ENCODE results near the gene KCNQ5.
"Not testable (repeated sequence)": the region's sequence is repeated elsewhere in the genome, so short reads cannot be mapped to it uniquely, and the experiment has no call there.

The KCNQ5 gene

DNA sequence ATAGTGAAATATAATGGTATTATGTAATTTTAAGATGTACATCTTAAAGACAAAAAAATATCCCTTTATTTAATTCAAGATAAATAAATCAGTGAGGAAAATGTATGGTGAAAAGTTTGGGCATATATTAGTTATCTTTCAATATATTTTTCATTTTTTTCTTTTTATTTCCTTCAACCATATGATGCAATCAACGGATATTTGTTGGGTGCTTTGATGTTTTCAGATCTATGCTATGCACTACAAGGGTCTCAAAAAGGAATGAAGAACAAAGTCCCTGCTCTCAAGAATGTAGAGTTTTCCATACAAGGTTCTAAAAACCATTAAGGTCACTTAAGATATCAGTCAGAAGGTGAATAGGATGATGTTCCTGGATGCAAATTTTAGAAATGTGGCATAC, 345.5 kb downstream of the KCNQ5 start:
- no peak for DNase-seq

DNA sequence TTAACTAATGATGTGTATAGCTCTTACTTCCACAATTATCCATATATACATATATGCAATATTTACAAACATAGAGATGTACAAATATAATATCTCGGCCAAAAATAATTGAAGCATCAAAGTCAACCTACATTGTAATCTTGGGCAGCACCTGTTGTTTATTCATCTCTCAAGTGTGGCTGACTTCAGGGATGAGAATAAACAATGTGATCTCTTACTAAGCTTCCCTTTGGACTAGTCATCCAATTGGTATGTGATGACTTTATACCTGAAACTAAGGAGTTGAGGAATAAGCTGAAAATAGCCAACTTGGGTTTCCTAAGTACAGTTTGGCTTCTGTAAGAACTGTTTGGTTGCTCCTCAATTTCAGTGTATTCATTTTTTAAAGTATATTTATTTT, 346.8 kb downstream of the KCNQ5 start:
- no peak for DNase-seq

DNA sequence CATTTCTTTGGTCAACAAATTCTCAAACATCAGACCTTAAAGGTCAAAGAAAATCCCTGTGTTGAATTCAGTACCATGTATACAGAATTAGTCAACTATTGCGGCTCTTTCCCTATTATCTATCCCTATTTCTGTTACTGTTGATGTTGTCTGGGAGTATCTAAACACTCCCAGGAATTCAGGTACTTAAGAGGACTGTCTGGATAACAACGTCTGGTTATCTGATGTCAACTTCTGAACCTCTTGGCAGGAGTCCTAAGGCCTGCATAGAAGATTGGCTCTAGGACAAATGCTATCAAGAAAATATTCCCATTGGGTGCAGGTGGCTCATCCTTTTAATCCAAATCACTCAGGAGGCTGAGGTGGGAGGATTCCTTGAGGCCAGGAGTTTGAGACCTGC, 347.8 kb downstream of the KCNQ5 start:
- no peak for DNase-seq

DNA sequence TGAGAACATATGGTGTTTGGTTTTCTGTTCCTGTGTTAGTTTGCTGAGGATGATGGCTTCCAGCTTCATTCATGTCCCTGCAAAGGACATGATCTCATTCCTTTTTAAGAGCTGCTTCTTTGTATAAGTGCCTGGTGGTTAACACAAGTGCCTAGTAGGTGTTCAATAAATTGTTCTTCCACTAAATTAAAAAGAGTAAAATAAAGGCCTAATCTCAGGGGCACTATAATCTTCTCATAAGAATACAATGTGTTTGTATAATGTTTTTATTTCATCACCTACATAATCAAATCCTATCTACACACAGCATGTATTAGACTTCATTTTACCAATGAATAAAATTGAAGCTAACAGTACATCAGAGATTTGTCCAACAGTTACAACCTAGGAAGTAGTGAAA, 350.7 kb downstream of the KCNQ5 start:
- DNase-seq: peak; percentile 2

DNA sequence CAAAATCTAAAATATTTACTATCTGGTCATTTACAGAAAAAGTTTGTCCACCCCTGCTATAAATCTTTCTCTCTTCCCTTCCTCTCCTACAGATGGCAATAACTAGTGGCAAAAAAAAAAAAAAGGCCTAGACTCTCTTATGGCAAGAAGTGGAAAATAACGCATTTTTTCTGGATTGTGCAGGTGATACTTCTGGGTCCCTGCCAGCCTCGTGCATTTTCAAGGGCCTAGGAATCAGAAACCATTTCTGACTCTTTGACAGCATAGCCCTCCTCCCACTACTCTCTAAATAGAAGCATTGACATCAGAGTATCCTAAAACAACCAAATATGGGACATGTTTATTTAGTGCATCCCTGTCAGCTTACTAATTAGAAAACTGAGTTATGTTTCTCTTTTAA, 352.4 kb downstream of the KCNQ5 start:
- DNase-seq: peak; percentile 41

DNA sequence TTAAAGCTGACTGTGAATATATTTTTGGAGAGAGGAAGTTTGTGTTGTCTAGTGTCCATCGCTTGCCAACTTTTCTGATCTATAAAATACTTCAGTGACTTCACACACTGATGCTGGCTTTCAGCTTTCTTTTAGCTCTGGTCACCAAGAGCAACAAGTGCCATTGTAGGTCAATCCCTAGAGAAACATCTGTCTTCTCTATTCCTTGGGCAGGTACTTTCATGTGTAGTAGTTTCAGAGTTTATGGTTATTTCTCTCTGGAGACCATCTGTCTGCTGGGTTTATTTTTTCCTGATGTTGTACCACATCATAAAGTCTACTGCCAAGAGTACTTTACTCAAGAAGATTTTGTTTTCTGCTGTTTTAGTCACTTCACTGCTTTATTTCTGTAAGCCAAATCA, 353.5 kb downstream of the KCNQ5 start:
- DNase-seq: no peak

DNA sequence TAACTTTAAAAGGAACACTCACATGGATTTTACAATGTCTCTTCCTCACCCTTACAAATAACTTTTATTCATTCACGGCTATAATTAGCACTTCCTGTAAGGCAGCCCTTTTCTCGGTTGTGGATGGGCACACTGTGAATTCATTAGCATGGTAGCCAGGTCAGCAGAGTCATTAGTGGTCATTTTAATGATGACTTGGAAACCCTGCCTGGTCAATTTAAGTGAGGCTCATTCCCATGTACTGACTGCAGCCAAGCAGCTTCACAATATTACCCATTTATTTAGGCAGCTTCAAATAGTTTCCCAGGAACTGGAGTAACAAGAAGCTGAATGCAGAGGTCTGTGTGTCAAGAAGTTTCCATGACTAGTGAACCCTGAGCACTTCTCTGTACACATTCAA, 354.6 kb downstream of the KCNQ5 start:
- no peak for DNase-seq

DNA sequence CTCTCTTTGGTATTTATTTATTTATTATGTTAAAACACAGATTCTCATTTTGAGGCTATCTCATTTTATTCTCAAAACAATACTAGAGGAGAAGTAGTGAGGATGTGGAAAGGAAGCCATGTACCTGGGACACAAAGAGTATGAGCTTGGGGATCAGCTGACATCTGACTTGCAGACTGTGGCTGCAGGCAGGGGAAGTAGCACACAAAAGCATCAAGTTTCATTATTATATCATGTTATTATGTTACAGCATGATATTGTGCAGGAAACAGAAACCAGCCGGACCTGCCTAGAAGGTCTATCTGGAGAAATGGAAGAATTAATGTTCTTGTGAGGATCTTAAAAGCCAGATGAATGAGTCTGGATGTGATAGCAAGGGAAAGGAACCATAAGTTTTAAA, 355.2 kb downstream of the KCNQ5 start:
- no peak for DNase-seq

DNA sequence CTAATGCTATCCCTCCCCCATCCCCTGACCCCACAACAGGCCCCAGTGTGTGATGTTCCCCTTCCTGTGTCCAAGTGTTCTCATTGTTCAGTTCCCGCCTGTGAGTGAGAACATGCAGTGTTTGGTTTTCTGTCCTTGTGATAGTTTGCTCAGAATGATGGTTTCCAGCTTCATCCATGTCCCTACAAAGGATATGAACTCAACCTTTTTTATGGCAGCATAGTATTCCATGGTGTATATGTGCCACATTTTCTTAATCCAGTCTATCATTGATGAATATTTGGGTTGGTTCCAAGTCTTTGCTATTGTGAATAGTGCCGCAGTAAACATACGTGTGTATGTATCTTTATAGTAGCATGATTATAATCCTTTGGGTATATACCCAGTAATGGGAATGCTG, 356.9 kb downstream of the KCNQ5 start:
- DNase-seq: not testable (repeated sequence)

DNA sequence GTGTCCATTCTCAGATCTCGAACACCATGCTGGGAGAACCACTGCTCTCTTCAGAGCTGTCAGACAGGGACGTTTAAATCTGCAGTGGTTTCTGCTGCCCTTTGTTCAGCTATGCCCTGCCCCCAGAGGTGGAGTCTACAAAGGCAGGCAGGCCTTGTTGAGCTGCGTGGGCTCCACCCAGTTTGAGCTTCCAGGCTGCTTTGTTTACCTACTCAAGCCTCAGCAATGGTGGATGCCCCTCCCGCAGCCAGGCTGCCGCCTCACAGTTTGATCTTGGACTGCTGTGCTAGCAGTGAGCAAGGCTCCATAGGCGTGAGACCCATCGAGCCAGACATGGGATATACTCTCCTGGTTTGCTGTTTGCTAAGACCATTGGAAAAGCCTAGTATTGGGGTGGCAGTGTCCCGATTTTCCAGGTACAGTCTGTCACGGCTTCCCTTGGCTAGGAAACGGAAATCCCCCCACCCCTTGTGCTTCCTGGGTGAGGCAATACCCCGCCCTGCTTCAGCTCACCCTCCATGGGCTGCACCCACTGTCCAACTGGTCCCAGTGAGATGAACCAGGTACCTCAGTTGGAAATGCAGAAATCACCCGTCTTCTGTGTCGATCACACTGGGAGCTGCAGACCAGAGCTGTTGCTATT, 362.4 kb downstream of the KCNQ5 start:
- not testable (repeated sequence) for DNase-seq

DNA sequence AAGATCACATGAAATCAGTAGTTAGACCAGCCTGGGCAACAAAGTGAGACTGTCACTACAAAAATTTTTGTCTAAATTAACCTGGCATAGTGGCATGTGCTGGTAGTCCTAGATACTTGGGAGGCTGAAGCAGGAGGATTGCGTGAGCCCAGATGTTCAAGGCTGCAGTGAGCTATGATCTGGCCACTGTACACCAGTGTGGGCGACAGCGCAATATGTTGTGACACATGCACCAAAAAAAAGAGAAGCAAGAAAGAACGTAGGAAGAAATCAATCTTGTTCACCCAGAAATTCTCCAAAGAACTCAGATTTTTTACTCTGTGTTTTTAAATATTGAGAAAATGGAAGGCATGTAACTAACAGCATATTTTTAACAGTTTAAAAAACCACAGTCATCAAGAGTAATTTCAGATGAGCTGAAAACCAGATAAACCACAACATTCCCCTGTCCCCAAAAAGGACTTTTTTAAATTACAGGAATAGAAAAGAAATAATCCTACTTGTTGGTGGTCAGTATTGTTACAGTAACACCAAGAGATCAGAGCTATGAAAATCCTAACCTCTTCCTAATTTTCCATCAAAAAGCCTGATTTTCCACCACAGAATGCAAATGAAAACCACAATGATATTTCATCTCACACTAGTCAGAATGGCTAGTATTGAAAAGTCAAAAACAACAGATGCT, 363.3 kb downstream of the KCNQ5 start:
- DNase-seq: no peak

DNA sequence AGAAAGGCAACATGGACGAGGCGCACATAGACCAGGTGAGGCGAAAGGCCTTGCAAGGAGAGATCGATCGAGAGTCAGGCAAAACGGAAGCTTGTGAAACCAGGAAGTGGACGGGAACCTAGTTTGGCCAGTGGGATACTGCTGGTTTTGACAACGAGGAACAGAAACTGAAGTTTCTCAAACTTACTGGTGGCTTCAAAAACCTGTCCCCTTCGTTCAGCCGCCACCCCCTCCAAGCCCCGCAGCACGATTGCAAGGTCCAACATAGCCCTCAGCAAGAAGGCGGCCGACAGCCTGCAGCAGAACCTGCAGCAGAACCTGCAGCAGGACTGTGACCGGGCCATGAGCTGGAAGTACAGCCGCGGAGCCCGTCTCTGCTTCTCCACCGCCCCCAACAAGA, 365.4 kb downstream of the KCNQ5 start:
- no peak for DNase-seq

DNA sequence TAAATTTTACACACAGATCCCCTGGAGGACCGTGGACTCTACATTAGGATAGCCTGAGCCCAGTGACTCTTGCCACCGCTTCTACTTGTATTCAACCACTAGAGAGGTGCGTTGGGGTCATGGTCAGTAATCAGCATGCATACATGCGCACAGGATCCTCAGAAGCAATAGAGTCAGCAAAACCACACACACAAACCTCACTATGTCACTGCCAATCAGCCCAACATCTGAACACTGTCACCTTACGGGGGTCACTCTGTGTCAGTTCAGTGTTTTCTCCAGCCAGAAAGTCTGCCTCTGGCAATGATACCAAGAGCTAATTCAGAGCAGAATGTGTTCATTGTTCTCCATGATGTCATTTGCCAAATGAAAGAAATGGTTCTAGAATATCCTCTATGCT, 378.1 kb downstream of the KCNQ5 start:
- no peak for DNase-seq

DNA sequence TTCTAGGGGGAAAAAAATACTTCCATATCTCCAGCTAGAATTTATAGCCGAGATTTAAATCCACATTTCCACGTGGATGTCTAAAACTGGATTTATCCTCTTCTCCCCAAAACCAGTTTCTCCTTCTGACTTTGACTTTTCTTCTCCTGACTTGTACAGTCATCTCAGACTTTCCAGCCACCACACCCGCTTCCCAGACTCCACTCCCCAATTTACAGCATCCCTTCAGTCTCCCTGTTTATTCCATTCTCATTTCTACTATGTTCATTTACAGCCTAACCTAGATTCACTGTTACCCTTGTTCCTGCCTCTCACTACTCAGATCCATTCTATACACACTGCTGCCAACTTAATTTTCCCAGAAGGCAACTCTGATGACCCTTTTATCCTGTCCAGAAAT, 378.6 kb downstream of the KCNQ5 start:
- DNase-seq: no peak

DNA sequence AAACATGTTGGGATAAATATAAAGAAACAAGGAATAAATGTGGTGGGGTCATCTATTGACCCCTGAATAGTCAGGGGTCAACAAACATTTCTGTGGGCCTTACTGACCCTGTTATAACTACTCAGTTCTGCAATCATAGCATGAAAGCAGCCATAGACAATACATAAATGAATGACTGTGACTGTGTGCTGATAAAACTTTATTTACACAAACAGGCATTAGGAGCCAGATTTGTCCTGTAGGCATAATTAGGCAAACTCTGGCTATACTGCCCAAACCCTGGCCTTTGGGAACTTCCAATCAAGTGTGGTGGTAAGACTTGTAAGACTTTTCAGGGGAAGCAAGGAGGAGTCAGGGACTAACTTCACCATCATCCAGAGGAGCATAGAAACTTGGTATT, 380.7 kb downstream of the KCNQ5 start:
- DNase-seq: no peak

DNA sequence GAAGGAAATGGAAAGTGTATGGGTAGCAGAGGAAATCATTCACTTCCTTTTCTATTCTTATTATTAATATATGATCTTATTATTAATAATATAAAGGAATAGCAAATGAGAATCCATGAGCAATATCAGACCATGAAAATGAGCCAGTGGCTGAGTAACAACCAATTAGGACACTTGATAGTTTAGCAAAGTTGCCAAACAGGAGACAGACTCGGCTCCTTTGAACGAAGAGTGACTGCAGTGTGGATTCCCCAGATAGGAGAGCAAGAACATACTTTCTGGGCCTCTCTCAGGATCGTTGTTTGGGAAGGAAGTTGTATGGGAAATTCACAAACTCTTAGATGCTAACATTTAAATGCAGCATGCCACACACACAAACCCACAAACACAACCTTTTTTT, 381.4 kb downstream of the KCNQ5 start:
- no peak for DNase-seq

DNA sequence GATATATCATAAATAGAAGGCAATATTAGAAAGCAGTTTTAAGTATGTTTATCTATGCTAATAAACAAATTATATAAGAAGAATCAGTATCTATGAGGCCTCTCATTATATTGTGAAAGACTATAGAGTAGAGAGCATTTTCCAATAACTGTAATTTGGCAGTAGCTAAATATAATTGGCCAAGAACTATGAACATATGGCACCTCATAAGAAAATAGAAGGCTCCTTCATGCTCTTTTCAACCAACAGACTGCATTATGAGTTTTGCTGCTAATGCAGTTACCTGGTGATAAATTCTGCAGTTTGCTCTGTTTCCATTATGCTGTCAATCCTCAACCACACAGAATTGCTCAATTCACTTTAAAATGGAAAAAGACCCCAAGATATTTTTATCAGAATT, 382.4 kb downstream of the KCNQ5 start:
- no peak for DNase-seq

DNA sequence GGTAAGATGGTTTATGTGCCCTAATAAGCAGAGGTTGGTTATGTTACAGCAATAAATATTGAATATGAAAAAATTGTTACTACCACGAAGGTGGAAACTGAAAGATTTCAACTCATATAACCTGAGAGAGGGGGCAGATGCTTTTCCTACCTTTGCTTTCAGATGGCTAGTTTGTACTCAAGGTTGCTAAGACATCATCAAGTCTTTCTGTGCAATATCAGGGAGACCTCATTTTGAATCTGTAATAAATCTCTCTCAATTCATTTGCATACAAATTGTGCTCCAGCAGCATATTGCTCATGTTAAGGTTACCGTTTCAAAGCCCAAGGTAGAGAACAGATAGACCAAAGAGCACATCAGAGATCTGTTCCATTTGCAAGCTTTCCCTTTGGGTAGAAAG, 383.0 kb downstream of the KCNQ5 start:
- DNase-seq: no peak

DNA sequence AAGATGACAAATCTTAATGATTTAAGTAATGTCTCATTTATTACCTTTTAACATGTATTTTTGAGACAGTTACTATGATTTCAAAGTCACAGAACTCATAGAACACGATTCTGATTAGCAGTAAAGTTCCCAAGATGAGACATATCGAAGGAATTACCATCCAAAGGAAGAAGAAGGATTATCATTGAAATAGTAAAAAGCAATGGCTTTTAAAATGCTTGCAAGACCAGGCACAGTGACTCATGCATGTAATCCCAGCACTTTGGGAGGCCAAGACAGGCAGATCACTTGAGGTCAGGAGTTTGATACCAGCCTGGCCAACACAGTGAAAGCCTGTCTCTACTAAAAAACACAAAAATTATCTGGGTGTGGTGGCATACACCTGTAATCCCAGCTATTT, 384.3 kb downstream of the KCNQ5 start:
- no peak for DNase-seq

DNA sequence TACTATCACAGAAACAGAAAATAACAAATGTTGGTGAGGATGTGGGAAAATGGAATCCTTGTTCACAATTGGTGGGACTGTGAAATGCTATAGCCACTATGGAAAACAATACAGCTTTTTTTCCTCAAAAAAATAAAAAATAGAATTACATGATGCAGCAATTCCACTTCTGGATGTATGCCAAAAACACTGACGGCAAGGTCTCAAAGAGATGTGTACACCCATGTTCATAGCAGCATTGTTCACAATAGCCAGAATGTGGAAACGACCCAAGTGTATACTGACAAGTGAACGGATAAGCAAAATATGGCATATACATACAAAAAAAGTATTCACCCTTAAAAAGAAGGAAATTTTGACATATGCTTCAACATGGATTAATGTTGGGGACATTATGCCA, 390.1 kb downstream of the KCNQ5 start:
- no peak for DNase-seq

DNA sequence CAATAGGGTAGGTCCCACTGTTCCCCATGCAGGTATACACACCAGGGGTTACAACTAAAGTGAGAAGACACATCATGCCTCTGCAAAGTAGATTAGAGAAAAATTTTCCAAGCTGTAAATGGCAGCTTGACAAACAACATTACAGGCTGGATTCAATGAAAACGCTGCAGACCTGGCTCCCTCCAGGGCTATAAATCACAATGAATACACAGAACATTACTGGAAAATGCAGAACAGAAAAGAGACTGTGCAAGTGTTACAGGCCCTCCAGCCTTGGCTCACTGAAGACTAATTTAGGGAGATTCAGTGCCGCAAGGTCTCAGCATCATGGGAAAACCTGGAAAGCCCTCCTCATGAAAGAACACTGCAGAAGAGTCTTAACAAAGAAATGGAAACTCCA, 395.6 kb downstream of the KCNQ5 start:
- no peak for DNase-seq

DNA sequence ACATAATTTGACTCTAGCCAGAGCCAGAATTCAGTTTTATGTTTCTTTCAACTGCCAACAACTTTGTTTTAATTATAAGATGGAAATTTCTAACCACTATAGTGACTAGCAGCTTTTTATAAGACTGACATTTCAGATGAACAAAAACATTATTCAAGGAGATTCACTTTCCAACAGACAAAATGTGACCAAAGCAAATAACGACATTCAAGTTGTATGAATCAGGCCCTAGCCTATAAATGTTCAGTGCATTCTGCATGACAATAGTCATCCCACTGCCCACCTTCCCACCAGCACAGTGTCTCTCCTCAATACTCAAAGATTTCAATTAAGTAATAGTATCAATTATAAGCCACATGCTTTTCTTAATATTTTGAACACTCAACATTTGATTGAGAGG, 402.7 kb downstream of the KCNQ5 start:
- DNase-seq: no peak

DNA sequence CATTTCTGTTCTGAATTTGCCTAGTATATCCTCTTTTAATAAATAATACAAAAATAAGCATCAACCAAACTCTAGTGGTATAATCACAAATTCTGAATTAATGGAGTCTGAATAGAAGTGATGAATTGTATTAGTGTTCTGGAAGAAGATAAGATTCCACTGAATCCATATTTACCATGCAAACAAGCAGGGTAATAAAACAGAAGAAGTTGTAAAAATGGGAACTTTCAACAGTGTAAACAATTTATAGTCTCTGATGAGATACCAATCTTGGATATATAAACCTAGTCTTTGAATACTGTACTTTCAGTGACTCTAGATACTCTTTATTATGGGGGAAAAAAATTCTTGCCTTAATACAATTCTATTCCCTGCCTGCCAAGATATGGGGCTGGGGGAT, 405.8 kb downstream of the KCNQ5 start:
- DNase-seq: no peak

DNA sequence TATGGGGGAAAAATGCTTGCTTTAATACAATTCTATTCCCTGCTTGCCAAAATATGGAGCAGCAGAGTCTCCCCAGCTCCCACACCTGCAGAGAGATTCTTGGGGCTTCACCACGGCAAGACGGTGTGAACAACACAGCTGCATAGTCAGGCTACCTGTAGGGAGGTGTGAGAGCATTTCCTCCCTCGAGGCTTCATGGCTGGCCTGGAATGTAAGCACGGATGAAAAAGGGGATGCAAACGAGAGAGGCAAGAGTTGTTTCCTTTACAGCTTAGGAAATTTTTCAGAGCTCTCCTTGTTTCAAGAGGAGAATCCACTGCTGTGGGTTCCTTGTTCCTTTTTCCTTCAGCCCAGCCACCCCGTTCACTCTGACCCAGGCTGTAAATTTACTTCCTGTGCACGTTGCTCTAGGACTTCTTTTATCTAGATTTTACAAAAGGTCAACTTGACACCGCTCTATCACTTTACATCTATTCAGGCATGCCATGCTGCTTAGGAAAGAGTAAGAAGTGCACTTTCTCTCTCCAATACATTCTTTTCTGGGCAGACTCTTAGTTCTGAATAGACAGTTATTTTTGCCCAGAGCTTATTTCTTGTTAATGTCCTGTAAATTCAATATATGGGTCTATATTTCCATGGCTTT, 406.4 kb downstream of the KCNQ5 start:
- DNase-seq: no peak

Measured in NCI-H1694 (cell line).